DMS53 (cell line): Measurements from ENCODE around the gene LYPLAL1.
"Not testable (repeated sequence)": the region's sequence is repeated elsewhere in the genome, so short reads cannot be mapped to it uniquely, and the experiment has no call there.

Source experiments
- DNase-seq: peaks from one replicate; lab custom pipeline; 2025; lab: John Stamatoyannopoulos, UW

The LYPLAL1 gene

DNA sequence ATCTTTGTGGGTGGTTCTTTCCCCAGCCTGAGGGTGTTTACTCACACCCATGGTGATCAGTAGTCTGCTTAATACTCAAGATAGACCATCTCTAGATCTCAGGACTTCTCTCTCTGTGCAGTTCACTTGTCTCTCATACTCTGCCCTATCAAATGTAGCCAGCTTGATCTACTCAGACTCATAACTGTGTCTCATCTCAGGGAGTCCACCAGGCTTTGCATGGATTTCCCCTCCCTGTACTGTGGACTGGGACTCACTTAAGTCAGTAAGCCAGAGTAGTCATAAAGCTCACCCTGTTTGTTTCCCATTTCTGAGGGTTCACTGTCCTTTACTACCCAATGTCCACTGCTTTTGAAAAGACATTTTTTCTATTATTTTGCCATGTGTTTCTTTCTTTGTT lies 41.8 kb downstream of the LYPLAL1 start:
- DNase-seq: no peak

GRCh38 chr1:219220945-219221344 lies 47.3 kb downstream of the LYPLAL1 start:
- DNase-seq: no peak

DNA sequence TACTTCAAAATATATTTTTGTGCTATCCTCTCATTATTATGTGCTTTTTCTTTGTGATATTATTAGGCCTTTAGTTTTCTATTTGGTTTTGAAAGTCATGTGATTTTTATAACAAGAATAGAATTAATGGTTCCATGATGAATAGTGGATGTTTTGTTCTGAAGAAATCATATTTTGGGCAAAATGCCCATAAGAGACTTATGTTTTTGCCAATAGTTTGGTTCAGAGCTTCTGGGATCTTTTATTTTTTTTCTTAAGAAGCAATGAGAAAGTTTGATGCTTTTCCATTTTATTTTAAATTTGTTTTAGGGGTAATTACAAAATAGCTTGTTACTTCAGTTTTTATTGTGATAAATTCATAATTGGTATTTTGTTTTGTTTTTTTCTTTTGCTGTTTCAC lies 49.8 kb downstream of the LYPLAL1 start:
- no peak for DNase-seq

GRCh38 chr1:219226196-219226595 lies 52.5 kb downstream of the LYPLAL1 start:
- no peak for DNase-seq

- DNase-seq: no peak
These were observed 53.8 kb downstream of the LYPLAL1 start for GRCh38 chr1:219227360-219228057.

GRCh38 chr1:219228058-219228419 lies 54.4 kb downstream of the LYPLAL1 start:
- DNase-seq: no peak

- DNase-seq: no peak
These were observed 59.2 kb downstream of the LYPLAL1 start for GRCh38 chr1:219232890-219233289.

GRCh38 chr1:219235903-219236481 lies 62.3 kb downstream of the LYPLAL1 start:
- no peak for DNase-seq

- DNase-seq: peak; percentile 38
These were observed 63.4 kb downstream of the LYPLAL1 start for GRCh38 chr1:219236933-219237610.

- no peak for DNase-seq
These were observed 65.8 kb downstream of the LYPLAL1 start for GRCh38 chr1:219239518-219239917.

DNA sequence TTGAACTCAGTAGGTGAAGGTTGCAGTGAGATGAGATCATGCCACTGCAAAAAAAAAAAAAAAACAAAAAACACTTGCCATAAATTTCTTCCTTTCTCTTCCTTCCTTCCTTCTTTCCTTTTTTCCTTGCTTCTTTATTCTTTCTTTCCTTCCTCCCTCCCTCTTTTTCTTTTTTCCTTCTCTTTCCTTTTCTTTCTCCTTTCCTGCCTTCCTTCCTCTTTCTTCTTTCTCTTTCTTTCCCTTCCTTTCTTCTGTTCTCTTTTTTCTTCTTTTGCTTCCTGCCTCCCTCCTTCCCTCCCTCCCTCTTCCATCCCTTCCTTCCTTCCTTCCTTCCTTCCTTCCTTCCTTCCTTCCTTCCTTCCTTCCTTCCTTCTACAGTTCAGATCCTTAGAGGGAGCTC lies 71.2 kb downstream of the LYPLAL1 start:
- no peak for DNase-seq

DNA sequence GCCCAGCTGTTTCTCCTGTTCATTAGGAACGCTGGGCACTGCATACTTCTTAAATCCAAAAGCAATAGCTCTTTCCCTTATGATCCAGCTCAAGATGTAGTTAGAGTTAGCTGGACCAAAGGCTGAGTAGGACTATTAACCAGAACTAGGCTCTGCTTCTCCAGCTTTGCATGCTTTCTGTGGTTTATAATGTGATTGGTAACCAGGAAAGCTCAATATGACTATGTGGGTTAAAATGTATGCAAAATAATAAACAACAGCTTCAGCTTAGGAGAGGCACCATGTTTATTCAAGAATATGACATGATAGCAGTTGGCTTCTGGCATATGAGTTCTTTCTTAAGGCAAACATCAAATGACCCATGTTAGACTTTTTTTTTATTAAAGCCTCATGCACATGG lies 73.8 kb downstream of the LYPLAL1 start:
- DNase-seq: no peak

DNA sequence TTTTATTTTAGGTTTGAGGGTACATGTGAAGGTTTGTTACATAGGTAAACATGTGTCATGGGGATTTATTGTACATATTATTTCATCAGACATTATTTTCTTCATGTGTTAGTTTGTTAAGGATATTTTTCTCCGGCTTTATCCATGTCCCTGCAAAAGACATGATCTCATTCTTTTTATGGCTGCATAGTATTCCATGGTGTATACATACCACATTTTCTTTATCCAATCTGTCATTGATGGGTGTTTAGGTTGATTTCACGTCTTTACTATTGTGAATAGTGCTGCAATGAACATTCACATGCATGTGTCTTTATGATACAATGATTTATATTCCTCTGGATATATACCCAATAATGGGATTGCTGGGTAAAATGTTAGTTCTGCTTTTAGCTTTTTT lies 76.8 kb downstream of the LYPLAL1 start:
- DNase-seq: not testable (repeated sequence)

GRCh38 chr1:219257751-219258150 lies 84.1 kb downstream of the LYPLAL1 start:
- no peak for DNase-seq

DNA sequence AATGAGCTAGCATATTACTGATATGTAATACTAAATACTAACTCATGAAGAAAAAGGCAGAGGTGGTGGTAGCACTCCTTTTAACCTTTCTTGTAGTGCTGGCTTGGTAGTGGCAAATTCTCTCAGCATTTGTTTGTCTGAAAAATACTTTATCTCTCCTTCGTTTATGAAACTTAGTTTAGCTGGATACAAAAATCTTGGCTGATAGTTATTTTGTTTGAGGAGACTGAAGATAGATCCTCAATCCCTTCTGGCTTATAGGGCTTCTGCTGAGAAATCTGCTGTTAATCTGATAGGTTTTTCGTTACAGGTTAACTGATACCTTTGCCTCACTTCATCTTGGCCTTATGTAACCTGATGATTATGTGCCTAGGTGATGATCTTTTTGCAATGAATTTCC lies 87.8 kb downstream of the LYPLAL1 start:
- DNase-seq: no peak
